CD8-positive, alpha-beta memory T cell (primary cell): ENCODE measurements around the gene ITGAE. TPM values are rescaled to one million over a fixed set of nuclear protein-coding genes. Genes with fewer than 3 reads are reported as not detected.

Experiments used
- CTCF ChIA-PET: fragments of 350-600 bp; sonication (Branson Sonifier 250); formaldehyde crosslinking; loops from one replicate; lab custom pipeline; 2021; ENCODE audit warnings: antibody characterized with exemption; lab: Charles Lee
- POLR2A ChIA-PET: fragments of 350-600 bp; sonication (Branson Sonifier 250); formaldehyde crosslinking; loops from one replicate; lab custom pipeline; 2021; ENCODE audit warnings: antibody characterized with exemption; lab: Charles Lee
- DNase-seq, 5 donors: peaks; one replicate each; pipeline versions ENCODE4 v3.0.0 to v3.0.0-alpha.2; 2020 to 2022; ENCODE audit warnings: mixed read lengths in 1 of 5
- H3K27ac ChIP-seq: one replicate; pipeline ENCODE4 v1.7.0; 2013; ENCODE audit warnings: low read depth, mild to moderate bottlenecking, low read length, moderate library complexity
- H3K27me3 ChIP-seq: 2 replicates; pipeline ENCODE4 v1.7.0; 2013; ENCODE audit warnings: low read length, mild to moderate bottlenecking; ENCODE audit not compliant: insufficient read depth, poor library complexity, severe bottlenecking
- H3K36me3 ChIP-seq: 2 replicates; pipeline ENCODE4 v1.7.0; 2013; ENCODE audit warnings: mild to moderate bottlenecking, low read length, moderate library complexity; ENCODE audit not compliant: insufficient read depth
- H3K4me1 ChIP-seq: 2 replicates; pipeline ENCODE4 v1.7.0; 2013; ENCODE audit warnings: mild to moderate bottlenecking, low read length, moderate library complexity; ENCODE audit not compliant: insufficient read depth
- H3K4me3 ChIP-seq: 2 replicates; pipeline ENCODE4 v1.7.0; 2013; ENCODE audit warnings: mild to moderate bottlenecking, low read length
- H3K9me3 ChIP-seq: 2 replicates; pipeline ENCODE4 v1.7.0; 2013; ENCODE audit warnings: mild to moderate bottlenecking, low read length
- H3K27ac Mint-ChIP-seq, 8 donors: one replicate each; pipeline ENCODE4 v1.8.0; 2020 to 2021; ENCODE audit warnings: mixed read lengths in 8 of 8, mild to moderate bottlenecking in 6 of 8, inconsistent platforms in 3 of 8, moderate library complexity in 3 of 8
- H3K27me3 Mint-ChIP-seq, 2 donors: one replicate each; pipeline ENCODE4 v1.8.0; 2020 to 2021; ENCODE audit warnings: mixed read lengths in 2 of 2, mild to moderate bottlenecking in 1 of 2, moderate library complexity in 1 of 2
- H3K36me3 Mint-ChIP-seq, 3 donors: one replicate each; pipeline ENCODE4 v1.8.0; 2020 to 2021; ENCODE audit warnings: mixed read lengths in 3 of 3, inconsistent platforms in 1 of 3, mild to moderate bottlenecking in 1 of 3
- H3K4me1 Mint-ChIP-seq, 3 donors: one replicate each; pipeline ENCODE4 v1.8.0; 2020 to 2021; ENCODE audit warnings: mixed read lengths in 3 of 3, inconsistent platforms in 1 of 3, mild to moderate bottlenecking in 1 of 3
- H3K4me3 Mint-ChIP-seq, 7 donors: one replicate each; pipeline ENCODE4 v1.8.0; 2020 to 2021; ENCODE audit warnings: mixed read lengths in 7 of 7, mild to moderate bottlenecking in 6 of 7, moderate library complexity in 4 of 7, inconsistent platforms in 2 of 7
- H3K9me3 Mint-ChIP-seq, 5 donors: one replicate each; pipeline ENCODE4 v1.8.0; 2020 to 2022; ENCODE audit warnings: mixed read lengths in 5 of 5, mild to moderate bottlenecking in 3 of 5, moderate library complexity in 2 of 5, inconsistent platforms in 1 of 5
- polyA plus RNA-seq: library from polyadenylated mRNA; unstranded; fragments of 300-500 nt; fragmentation: Illumina TruSeq; gene quantifications from one replicate; pipeline ENCODE4 v1.2.3, GENCODE V29; 2021
- total RNA-seq, 2 experiments: library from RNA; stranded (reverse); gene quantifications; one replicate each; pipeline ENCODE4 v1.2.3, GENCODE V29; 2021

ITGAE gene
- total and polyA plus RNA-seq, 3 experiments from 2014 or later: 46.6 to 66.6 (median 47.3) TPM

GRCh38 chr17:3828852-3829232, 27.9 kb upstream of the ITGAE start:
- ChIA-PET CTCF (interaction anchor here (0.8 to 6.2 kb wide), 12 partner anchors 12 to 146 kb away, joined by 3 to 206 read pairs (median 4); partner anchors contain the start of gene HASPIN), POLR2A (no interaction called here)
- Histone ChIP-seq H3K36me3 (peaks cover 15% of the 10 kb centered on the region), H3K27ac (no peak overlapping the region), H3K27me3 (no peaks in the 10 kb centered on the region), H3K9me3 (no peaks in the 10 kb centered on the region), H3K4me1 (no peaks in the 10 kb centered on the region), H3K4me3 (no peak overlapping the region)
- Mint-ChIP-seq H3K36me3 (peaks cover 11 to 69% (median 14%) of the 10 kb centered on the region in 3 donors), H3K27ac (peak overlapping the region in 1 of 8 donors; percentile 52), H3K4me3 (no peak overlapping the region), H3K9me3 (no peaks in the 10 kb centered on the region), H3K4me1 (peaks cover 0 to 8% (median 5%) of the 10 kb centered on the region in 3 donors), H3K27me3 (no peaks in the 10 kb centered on the region)
- no peak for DNase-seq

- no peak for DNase-seq
- H3K27me3 ChIP-seq: no peaks in the 10 kb centered on the region
- Mint-ChIP-seq H3K36me3 (peaks cover 11 to 69% (median 13%) of the 10 kb centered on the region in 3 donors), H3K27me3 (no peaks in the 10 kb centered on the region), H3K4me3 (no peak overlapping the region), H3K27ac (peak overlapping the region in 3 of 8 donors; percentile 56 to 92 (median 74)), H3K4me1 (peaks cover 0 to 8% (median 5%) of the 10 kb centered on the region in 3 donors), H3K9me3 (no peaks in the 10 kb centered on the region)
- ChIA-PET POLR2A (interaction anchor here (1.0 to 1.8 kb wide), 2 partner anchors 17 to 90 kb away, joined by 4 to 9 read pairs; no protein-coding TSS in a partner anchor), CTCF (interaction anchor here (0.8 to 6.2 kb wide), 20 partner anchors 10 to 146 kb away, joined by 3 to 206 read pairs (median 4); partner anchors contain the start of genes HASPIN, ITGAE and NCBP3)
- H3K9me3 ChIP-seq: no peaks in the 10 kb centered on the region
- no peak overlapping the region for H3K4me3 ChIP-seq
- H3K27ac ChIP-seq: no peak overlapping the region
- H3K36me3 ChIP-seq: peaks cover 11% of the 10 kb centered on the region
- H3K4me1 ChIP-seq: no peaks in the 10 kb centered on the region
These were observed 27.3 kb upstream of the ITGAE start for GRCh38 chr17:3828151-3828851.

- H3K4me1 Mint-ChIP-seq: peaks cover 0 to 8% (median 5%) of the 10 kb centered on the region in 3 donors
- H3K36me3 Mint-ChIP-seq: peaks cover 11 to 74% (median 15%) of the 10 kb centered on the region in 3 donors
- Histone ChIP-seq H3K4me3 (no peak overlapping the region), H3K9me3 (no peaks in the 10 kb centered on the region), H3K27ac (no peak overlapping the region), H3K36me3 (peaks cover 14% of the 10 kb centered on the region), H3K4me1 (no peaks in the 10 kb centered on the region), H3K27me3 (no peaks in the 10 kb centered on the region)
- H3K9me3 Mint-ChIP-seq: no peaks in the 10 kb centered on the region
- ChIA-PET CTCF (interaction anchor here (0.7 to 6.2 kb wide), 23 partner anchors 10 to 143 kb away, joined by 3 to 206 read pairs (median 4); partner anchors contain the start of genes HASPIN, ITGAE and NCBP3), POLR2A (interaction anchor here (1.0 to 1.8 kb wide), 2 partner anchors 18 to 89 kb away, joined by 4 to 9 read pairs; no protein-coding TSS in a partner anchor)
- no peaks in the 10 kb centered on the region for H3K27me3 Mint-ChIP-seq
- H3K4me3 Mint-ChIP-seq: no peak overlapping the region
- DNase-seq: peak; percentile 60 to 82 (median 69)
- H3K27ac Mint-ChIP-seq: peak overlapping the region in 3 of 8 donors; percentile 6 to 89 (median 35)
These were observed 26.3 kb upstream of the ITGAE start for GRCh38 chr17:3827124-3827773.

GRCh38 chr17:3826191-3826590, 25.2 kb upstream of the ITGAE start:
- H3K4me1 ChIP-seq: no peaks in the 10 kb centered on the region
- Mint-ChIP-seq H3K36me3 (peaks cover 11 to 83% (median 21%) of the 10 kb centered on the region in 3 donors), H3K4me3 (no peak overlapping the region), H3K27ac (no peak overlapping the region), H3K4me1 (peaks cover 0 to 8% (median 5%) of the 10 kb centered on the region in 3 donors), H3K9me3 (no peaks in the 10 kb centered on the region), H3K27me3 (no peaks in the 10 kb centered on the region)
- no peak for DNase-seq
- H3K27me3 ChIP-seq: no peaks in the 10 kb centered on the region
- POLR2A ChIA-PET: interaction anchor here (0.6 to 1.8 kb wide), 2 partner anchors 74 to 88 kb away, joined by 4 to 9 read pairs; no protein-coding TSS in a partner anchor
- H3K9me3 ChIP-seq: no peaks in the 10 kb centered on the region
- H3K27ac ChIP-seq: no peak overlapping the region
- CTCF ChIA-PET: interaction anchor here (0.7 to 6.2 kb wide), 10 partner anchors 10 to 143 kb away, joined by 3 to 206 read pairs (median 4); partner anchors contain the start of gene NCBP3
- no peak overlapping the region for H3K4me3 ChIP-seq
- peaks cover 18% of the 10 kb centered on the region for H3K36me3 ChIP-seq

- Mint-ChIP-seq H3K4me1 (peaks cover 0 to 2% (median 0%) of the 10 kb centered on the region in 3 donors), H3K27me3 (no peaks in the 10 kb centered on the region), H3K4me3 (no peak overlapping the region), H3K36me3 (peaks cover 11 to 86% (median 28%) of the 10 kb centered on the region in 3 donors), H3K27ac (peak overlapping the region in 1 of 8 donors; percentile 2), H3K9me3 (no peaks in the 10 kb centered on the region)
- Histone ChIP-seq H3K27ac (no peak overlapping the region), H3K9me3 (no peaks in the 10 kb centered on the region), H3K4me3 (no peak overlapping the region), H3K27me3 (no peaks in the 10 kb centered on the region), H3K4me1 (no peaks in the 10 kb centered on the region), H3K36me3 (peaks cover 18% of the 10 kb centered on the region)
- POLR2A ChIA-PET: no interaction called here
- CTCF ChIA-PET: interaction anchor here (1.5 kb wide), 1 partner anchor 83 kb away, joined by 7 read pairs; no protein-coding TSS in a partner anchor
- DNase-seq: no peak
These were observed 20.1 kb upstream of the ITGAE start for GRCh38 chr17:3821101-3821500.

GRCh38 chr17:3818786-3819185, 17.8 kb upstream of the ITGAE start:
- Histone ChIP-seq H3K4me1 (no peaks in the 10 kb centered on the region), H3K27ac (no peak overlapping the region), H3K27me3 (no peaks in the 10 kb centered on the region), H3K4me3 (no peak overlapping the region), H3K36me3 (peaks cover 38% of the 10 kb centered on the region), H3K9me3 (no peaks in the 10 kb centered on the region)
- H3K36me3 Mint-ChIP-seq: peaks cover 22 to 86% (median 39%) of the 10 kb centered on the region in 3 donors
- no peaks in the 10 kb centered on the region for H3K27me3 Mint-ChIP-seq
- no peak for DNase-seq
- POLR2A ChIA-PET: no interaction called here
- H3K4me1 Mint-ChIP-seq: no peaks in the 10 kb centered on the region
- H3K27ac Mint-ChIP-seq: no peak overlapping the region
- no peak overlapping the region for H3K4me3 Mint-ChIP-seq
- CTCF ChIA-PET: no interaction called here
- H3K9me3 Mint-ChIP-seq: no peaks in the 10 kb centered on the region

GRCh38 chr17:3817851-3818605, 17.0 kb upstream of the ITGAE start:
- no peaks in the 10 kb centered on the region for H3K9me3 Mint-ChIP-seq
- H3K4me3 ChIP-seq: no peak overlapping the region
- ChIA-PET POLR2A (no interaction called here), CTCF (interaction anchor here (0.7 kb wide), 1 partner anchor 80 kb away, joined by 3 read pairs; no protein-coding TSS in a partner anchor)
- H3K27ac Mint-ChIP-seq: peak overlapping the region in 1 of 8 donors; percentile 17
- no peaks in the 10 kb centered on the region for H3K27me3 ChIP-seq
- H3K4me1 Mint-ChIP-seq: no peaks in the 10 kb centered on the region
- no peak overlapping the region for H3K4me3 Mint-ChIP-seq
- peaks cover 22 to 87% (median 38%) of the 10 kb centered on the region in 3 donors for H3K36me3 Mint-ChIP-seq
- peaks cover 42% of the 10 kb centered on the region for H3K36me3 ChIP-seq
- no peak overlapping the region for H3K27ac ChIP-seq
- H3K4me1 ChIP-seq: no peaks in the 10 kb centered on the region
- no peaks in the 10 kb centered on the region for H3K9me3 ChIP-seq
- no peak for DNase-seq
- no peaks in the 10 kb centered on the region for H3K27me3 Mint-ChIP-seq
